CD14-positive monocyte (primary cell): ENCODE results near the gene ZNF827. TPM values are rescaled to one million over a fixed set of nuclear protein-coding genes. Genes with fewer than 3 reads are reported as not detected.

Source experiments
- DNase-seq, 3 donors: peaks; one replicate each; pipeline ENCODE4 v3.0.0-alpha.2; 2011 to 2022
- H2AFZ ChIP-seq: 2 replicates; pipeline ENCODE4 v1.6.0; 2012; ENCODE audit warnings: mild to moderate bottlenecking, low read depth, low read length, inconsistent platforms; ENCODE audit not compliant: insufficient read depth, poor library complexity, severe bottlenecking
- H3K27ac ChIP-seq, 2 donors: 1 replicate in 1 of 2; 2 replicates in 1 of 2; pipeline ENCODE4 v1.5.1; 2012 to 2013; ENCODE audit warnings: low read length in 2 of 2, control low read depth in 1 of 2, inconsistent platforms in 1 of 2, low read depth in 1 of 2, mild to moderate bottlenecking in 1 of 2
- H3K27me3 ChIP-seq, 2 donors: one replicate each; pipeline versions ENCODE4 v1.6.0 to v1.6.1; 2011 to 2013; ENCODE audit warnings: low read length in 2 of 2; ENCODE audit not compliant: control insufficient read depth in 2 of 2, insufficient read depth in 2 of 2
- H3K36me3 ChIP-seq, 2 donors: replicated peaks in 1 of 2; 1 replicate in 1 of 2; 2 replicates in 1 of 2; pipeline versions ENCODE4 v1.5.1 to v1.6.1; 2012 to 2013; ENCODE audit warnings: low read length in 2 of 2, control low read depth in 1 of 2, inconsistent platforms in 1 of 2, mild to moderate bottlenecking in 1 of 2; ENCODE audit not compliant: insufficient read depth in 2 of 2, control insufficient read depth in 1 of 2
- H3K4me1 ChIP-seq, 2 donors: 1 replicate in 1 of 2; 2 replicates in 1 of 2; pipeline versions ENCODE4 v1.5.1 to v1.6.1; 2012 to 2013; ENCODE audit warnings: low read length in 2 of 2, control low read depth in 1 of 2, inconsistent platforms in 1 of 2, mild to moderate bottlenecking in 1 of 2, moderate library complexity in 1 of 2; ENCODE audit not compliant: insufficient read depth in 2 of 2, control insufficient read depth in 1 of 2
- H3K4me2 ChIP-seq: replicated peaks from 2 replicates; pipeline ENCODE3; 2012; ENCODE audit warnings: low read length, moderate library complexity, mild to moderate bottlenecking; ENCODE audit not compliant: poor library complexity, severe bottlenecking; ENCODE audit errors: extremely low read depth
- H3K4me3 ChIP-seq, 3 experiments: fragments of 200-600 bp in 1 of 3; sonication (generic) in 1 of 3; replicated peaks in 1 of 3; 1 replicate in 2 of 3; 2 replicates in 1 of 3; pipeline ENCODE4 v1.5.1; 2011 to 2013; ENCODE audit warnings: low read length in 3 of 3, mild to moderate bottlenecking in 3 of 3, control low read depth in 2 of 3, low read depth in 2 of 3, inconsistent platforms in 1 of 3, moderate library complexity in 1 of 3
- H3K79me2 ChIP-seq: 2 replicates; pipeline ENCODE4 v1.6.0; 2012; ENCODE audit warnings: mild to moderate bottlenecking, control low read depth, inconsistent platforms, low read length, moderate library complexity; ENCODE audit not compliant: insufficient read depth
- H3K9ac ChIP-seq: 2 replicates; pipeline ENCODE4 v1.6.0; 2017; ENCODE audit warnings: low read length, mild to moderate bottlenecking; ENCODE audit not compliant: insufficient read depth, poor library complexity, severe bottlenecking
- H3K9me3 ChIP-seq, 2 donors: replicated peaks in 1 of 2; 1 replicate in 1 of 2; 2 replicates in 1 of 2; pipeline versions ENCODE4 v1.5.1 to v1.6.1; 2012 to 2013; ENCODE audit warnings: low read length in 2 of 2, control low read depth in 1 of 2; ENCODE audit not compliant: control insufficient read depth in 1 of 2, insufficient read depth in 1 of 2
- H4K20me1 ChIP-seq: 2 replicates; pipeline ENCODE4 v1.6.0; 2012; ENCODE audit warnings: mild to moderate bottlenecking, low read length, control low read depth, moderate library complexity; ENCODE audit not compliant: insufficient read depth
- H3K27ac Mint-ChIP-seq, 7 donors: one replicate each; pipeline ENCODE4 v1.8.0; 2020; ENCODE audit warnings: mild to moderate bottlenecking in 7 of 7, mixed read lengths in 7 of 7, moderate library complexity in 6 of 7, inconsistent platforms in 2 of 7
- H3K27me3 Mint-ChIP-seq, 3 donors: one replicate each; pipeline ENCODE4 v1.8.0; 2021 to 2022; ENCODE audit warnings: low read depth in 3 of 3, mild to moderate bottlenecking in 3 of 3, mixed read lengths in 3 of 3, moderate library complexity in 3 of 3, inconsistent platforms in 1 of 3
- H3K36me3 Mint-ChIP-seq, 2 donors: one replicate each; pipeline ENCODE4 v1.8.0; 2020; ENCODE audit warnings: mixed read lengths in 2 of 2, inconsistent platforms in 1 of 2, mild to moderate bottlenecking in 1 of 2
- H3K4me1 Mint-ChIP-seq: one replicate; pipeline ENCODE4 v1.8.0; 2020; ENCODE audit warnings: mild to moderate bottlenecking, mixed read lengths
- H3K4me3 Mint-ChIP-seq, 2 donors: one replicate each; pipeline ENCODE4 v1.8.0; 2020; ENCODE audit warnings: mild to moderate bottlenecking in 2 of 2, mixed read lengths in 2 of 2, moderate library complexity in 1 of 2
- H3K9me3 Mint-ChIP-seq, 7 donors: one replicate each; pipeline ENCODE4 v1.8.0; 2020 to 2022; ENCODE audit warnings: mixed read lengths in 7 of 7, mild to moderate bottlenecking in 6 of 7, moderate library complexity in 6 of 7, inconsistent platforms in 2 of 7
- WGBS: methylation state at CpG from one replicate; pipeline ENCODE4 v1.1.5; 2013; ENCODE audit warnings: missing lambda C conversion rate; ENCODE audit not compliant: insufficient coverage; 5-methylcytosine and 5-hydroxymethylcytosine counted together
- intact Hi-C, 2 donors: fragments of 100-400 bp; cut with micrococcal nuclease; formaldehyde crosslinking; loops; one replicate each; pipeline versions ENCODE4 v1.15.0 to v1.15.1; 2023
- polyA plus RNA-seq, 3 donors: library from polyadenylated mRNA; depleted of rRNA in 1 of 3; unstranded in 2 of 3; stranded (reverse) in 1 of 3; fragments of 300-500 nt in 2 of 3; fragments of >200 nt in 1 of 3; fragmentation: Illumina TruSeq in 2 of 3; gene quantifications; 1 replicate in 2 of 3; 2 replicates in 1 of 3; pipeline ENCODE4 v1.2.3, GENCODE V29; 2012 to 2021
- TF ChIP-seq, protein P1 (sequence below): fragments of 200-600 bp; IDR thresholded peaks from one replicate; pipeline ENCODE4 v1.8.0; 2022; ENCODE audit warnings: antibody characterized with exemption, mild to moderate bottlenecking

Gene ZNF827
- polyA plus RNA-seq, 3 donors: 0.04 TPM; not detected in 2

DNA sequence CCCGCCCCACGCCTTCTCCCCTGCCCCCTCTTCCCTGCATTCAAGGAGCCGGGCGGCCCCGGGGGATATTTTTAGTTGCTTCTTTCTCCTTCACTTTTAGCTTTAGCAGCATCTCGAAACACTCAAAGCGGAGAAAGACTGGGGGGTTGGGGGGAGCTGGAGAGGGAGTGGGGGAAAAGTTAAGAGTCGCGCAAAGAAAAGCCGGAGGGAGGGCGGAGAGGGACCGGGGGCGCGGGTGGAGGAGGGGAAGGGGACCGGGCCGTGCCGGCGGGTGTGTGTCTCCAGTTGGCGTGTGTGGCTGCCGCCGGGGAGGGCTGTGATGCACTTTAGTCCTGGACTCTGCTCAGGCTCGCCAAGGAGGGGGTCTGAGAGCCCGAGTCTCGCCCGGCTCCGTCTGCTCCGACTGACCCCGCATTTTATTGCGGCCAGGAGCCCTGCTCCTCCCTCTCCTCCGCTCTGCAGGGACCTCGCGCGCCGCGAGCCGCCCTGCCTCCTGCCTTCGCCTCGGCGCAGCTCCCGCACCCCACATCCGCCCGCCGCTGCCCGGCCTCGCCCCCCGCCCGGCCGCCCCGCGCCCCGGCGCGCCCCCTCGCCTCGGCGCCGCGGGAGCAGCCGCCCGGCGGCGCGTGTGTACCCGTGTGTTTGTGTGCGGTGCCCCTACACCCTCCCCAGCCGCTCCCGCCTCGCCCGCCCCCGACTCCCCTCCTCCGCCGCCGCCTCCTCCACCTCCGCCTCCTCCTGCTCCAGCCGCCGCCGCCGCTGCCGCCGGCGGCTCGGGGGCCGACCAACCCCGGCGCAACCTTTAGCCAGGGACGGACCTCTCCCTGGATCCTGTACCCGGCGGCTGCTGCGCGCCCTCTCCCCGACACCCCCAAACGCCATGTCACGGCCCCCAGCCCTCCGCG lies 1.4 kb downstream of the ZNF827 start:
- peaks cover 33% of the 10 kb centered on the region for H3K4me1 Mint-ChIP-seq
- no peaks in the 10 kb centered on the region for H3K9me3 ChIP-seq
- H3K36me3 Mint-ChIP-seq: peaks cover 0 to 5% of the 10 kb centered on the region in 2 donors
- peak overlapping the region; percentile 95 to 100 for H3K4me3 Mint-ChIP-seq
- no peaks in the 10 kb centered on the region for H3K36me3 ChIP-seq
- no peak overlapping the region for H3K27ac ChIP-seq
- TF ChIP-seq, protein P1, sequence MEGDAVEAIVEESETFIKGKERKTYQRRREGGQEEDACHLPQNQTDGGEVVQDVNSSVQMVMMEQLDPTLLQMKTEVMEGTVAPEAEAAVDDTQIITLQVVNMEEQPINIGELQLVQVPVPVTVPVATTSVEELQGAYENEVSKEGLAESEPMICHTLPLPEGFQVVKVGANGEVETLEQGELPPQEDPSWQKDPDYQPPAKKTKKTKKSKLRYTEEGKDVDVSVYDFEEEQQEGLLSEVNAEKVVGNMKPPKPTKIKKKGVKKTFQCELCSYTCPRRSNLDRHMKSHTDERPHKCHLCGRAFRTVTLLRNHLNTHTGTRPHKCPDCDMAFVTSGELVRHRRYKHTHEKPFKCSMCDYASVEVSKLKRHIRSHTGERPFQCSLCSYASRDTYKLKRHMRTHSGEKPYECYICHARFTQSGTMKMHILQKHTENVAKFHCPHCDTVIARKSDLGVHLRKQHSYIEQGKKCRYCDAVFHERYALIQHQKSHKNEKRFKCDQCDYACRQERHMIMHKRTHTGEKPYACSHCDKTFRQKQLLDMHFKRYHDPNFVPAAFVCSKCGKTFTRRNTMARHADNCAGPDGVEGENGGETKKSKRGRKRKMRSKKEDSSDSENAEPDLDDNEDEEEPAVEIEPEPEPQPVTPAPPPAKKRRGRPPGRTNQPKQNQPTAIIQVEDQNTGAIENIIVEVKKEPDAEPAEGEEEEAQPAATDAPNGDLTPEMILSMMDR: no peak
- peaks cover 0 to 4% (median 2%) of the 10 kb centered on the region in 7 donors for H3K9me3 Mint-ChIP-seq
- H3K27me3 Mint-ChIP-seq: peaks cover 35 to 55% (median 38%) of the 10 kb centered on the region in 3 donors
- intact Hi-C loops: no loop called here
- peak in 1 of 3 donors; percentile 6 for DNase-seq
- peak overlapping the region; percentile 66 for H3K9ac ChIP-seq
- WGBS: under 1% methylated on average over 63 of the region's 95 CpGs
- H3K79me2 ChIP-seq: no peaks in the 10 kb centered on the region
- H4K20me1 ChIP-seq: no peaks in the 10 kb centered on the region
- H3K4me1 ChIP-seq: peaks cover 23 to 24% of the 10 kb centered on the region in 2 donors
- H2AFZ ChIP-seq: peak overlapping the region; percentile 89
- H3K4me3 ChIP-seq: peak overlapping the region; percentile 76 to 87 (median 77)
- peaks cover 13 to 31% of the 10 kb centered on the region in 2 donors for H3K27me3 ChIP-seq
- H3K4me2 ChIP-seq: peak overlapping the region; percentile 97
- peak overlapping the region in 1 of 7 donors; percentile 58 for H3K27ac Mint-ChIP-seq

DNA sequence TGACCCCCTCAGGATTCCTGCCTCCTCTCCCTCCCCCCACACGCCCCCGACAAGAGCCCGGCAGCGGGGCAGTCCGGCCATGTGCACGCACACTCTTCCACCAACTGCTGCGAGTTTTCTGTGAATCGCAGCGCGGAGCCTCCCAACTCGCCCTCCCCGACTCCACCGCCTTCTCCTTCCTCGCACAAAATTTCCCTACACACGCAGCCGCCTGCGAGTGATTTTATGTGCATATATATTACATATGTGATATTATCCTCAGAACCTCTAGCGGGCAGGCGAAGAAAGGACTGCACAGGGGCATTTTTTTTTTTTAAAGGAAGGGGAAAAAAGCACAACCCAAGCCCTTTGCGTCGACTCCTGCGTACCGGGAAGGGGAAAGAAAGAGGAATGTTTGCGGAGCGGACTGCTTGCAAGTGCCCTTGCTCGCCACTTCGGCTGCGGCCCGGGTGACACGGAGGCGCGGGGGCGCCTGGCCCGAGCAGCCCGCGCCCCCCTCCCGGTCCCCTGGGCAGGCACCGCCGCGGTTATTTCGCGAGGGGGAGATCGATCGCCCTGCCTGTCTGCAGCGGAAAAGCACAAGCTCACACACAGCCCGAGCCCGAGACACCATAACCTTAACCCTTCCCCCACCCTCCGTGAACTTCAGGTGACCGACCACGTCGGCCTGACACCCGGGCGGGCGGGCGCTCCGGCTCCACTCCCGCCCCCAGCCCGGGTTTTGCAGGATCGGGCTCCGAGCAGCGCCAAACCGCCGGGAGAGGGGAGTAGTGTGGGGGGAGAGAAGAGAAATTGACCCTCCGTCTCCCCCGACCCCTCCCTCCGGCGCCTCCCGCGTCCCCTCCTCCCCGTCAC lies 2.3 kb downstream of the ZNF827 start:
- peaks cover 0 to 4% (median 2%) of the 10 kb centered on the region in 7 donors for H3K9me3 Mint-ChIP-seq
- intact Hi-C loops: no loop called here
- Histone ChIP-seq H3K4me1 (peaks cover 23 to 24% of the 10 kb centered on the region in 2 donors), H2AFZ (peak overlapping the region; percentile 87), H3K9me3 (no peaks in the 10 kb centered on the region), H3K27me3 (peaks cover 13 to 31% of the 10 kb centered on the region in 2 donors), H3K4me3 (peak overlapping the region; percentile 51 to 87 (median 77)), H3K9ac (peak overlapping the region; percentile 66), H4K20me1 (no peaks in the 10 kb centered on the region), H3K27ac (no peak overlapping the region), H3K4me2 (peak overlapping the region; percentile 97), H3K79me2 (no peaks in the 10 kb centered on the region), H3K36me3 (no peaks in the 10 kb centered on the region)
- H3K4me3 Mint-ChIP-seq: peak overlapping the region; percentile 95 to 97
- DNase-seq: peak in 2 of 3 donors; percentile 11 to 34
- peaks cover 0 to 5% of the 10 kb centered on the region in 2 donors for H3K36me3 Mint-ChIP-seq
- TF ChIP-seq, protein P1: no peak
- H3K4me1 Mint-ChIP-seq: peaks cover 33% of the 10 kb centered on the region
- peak overlapping the region in 3 of 7 donors; percentile 42 to 73 (median 66) for H3K27ac Mint-ChIP-seq
- peaks cover 35 to 55% (median 38%) of the 10 kb centered on the region in 3 donors for H3K27me3 Mint-ChIP-seq
- under 1% methylated on average over 20 of the region's 70 CpGs for WGBS
